Epithelial cell of proximal tubule (primary cell): ENCODE measurements around the gene HBA2. TPM values are rescaled to one million over a fixed set of nuclear protein-coding genes. Genes with fewer than 3 reads are reported as not detected.

ENCODE experiments used
- DNase-seq: peaks from one replicate; pipeline ENCODE4 v3.0.0-alpha.2; 2011; ENCODE audit warnings: low read depth
- H3K4me3 ChIP-seq: 2 replicates; pipeline ENCODE4 v1.5.1; 2011; ENCODE audit warnings: low read depth, mild to moderate bottlenecking, low read length
- total RNA-seq: library from RNA; depleted of rRNA; stranded (reverse); fragments of >200 nt; gene quantifications from 2 replicates; pipeline ENCODE4 v1.2.3, GENCODE V29; 2015
- TF ChIP-seq, protein P1 (sequence below): conservative IDR thresholded peaks from 2 replicates; pipeline ENCODE4 v1.5.1; 2012; ENCODE audit warnings: low read depth, mild to moderate bottlenecking, low read length

The HBA2 gene
- total RNA-seq, 1 donor from 2014 or later: not detected

GRCh38 chr16:180101-180675 lies 7.5 kb downstream of the HBA2 start, which contains the start of gene HBQ1:
Gene HBQ1 (plus strand): TSS chr16:180459. CDS start chr16:180487, 28 bp downstream.
- H3K4me3 ChIP-seq: peak within 1 kb of the TSS; percentile 45
- DNase-seq: no peak
- TF ChIP-seq, protein P1, sequence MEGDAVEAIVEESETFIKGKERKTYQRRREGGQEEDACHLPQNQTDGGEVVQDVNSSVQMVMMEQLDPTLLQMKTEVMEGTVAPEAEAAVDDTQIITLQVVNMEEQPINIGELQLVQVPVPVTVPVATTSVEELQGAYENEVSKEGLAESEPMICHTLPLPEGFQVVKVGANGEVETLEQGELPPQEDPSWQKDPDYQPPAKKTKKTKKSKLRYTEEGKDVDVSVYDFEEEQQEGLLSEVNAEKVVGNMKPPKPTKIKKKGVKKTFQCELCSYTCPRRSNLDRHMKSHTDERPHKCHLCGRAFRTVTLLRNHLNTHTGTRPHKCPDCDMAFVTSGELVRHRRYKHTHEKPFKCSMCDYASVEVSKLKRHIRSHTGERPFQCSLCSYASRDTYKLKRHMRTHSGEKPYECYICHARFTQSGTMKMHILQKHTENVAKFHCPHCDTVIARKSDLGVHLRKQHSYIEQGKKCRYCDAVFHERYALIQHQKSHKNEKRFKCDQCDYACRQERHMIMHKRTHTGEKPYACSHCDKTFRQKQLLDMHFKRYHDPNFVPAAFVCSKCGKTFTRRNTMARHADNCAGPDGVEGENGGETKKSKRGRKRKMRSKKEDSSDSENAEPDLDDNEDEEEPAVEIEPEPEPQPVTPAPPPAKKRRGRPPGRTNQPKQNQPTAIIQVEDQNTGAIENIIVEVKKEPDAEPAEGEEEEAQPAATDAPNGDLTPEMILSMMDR: peak; percentile 32

DNA sequence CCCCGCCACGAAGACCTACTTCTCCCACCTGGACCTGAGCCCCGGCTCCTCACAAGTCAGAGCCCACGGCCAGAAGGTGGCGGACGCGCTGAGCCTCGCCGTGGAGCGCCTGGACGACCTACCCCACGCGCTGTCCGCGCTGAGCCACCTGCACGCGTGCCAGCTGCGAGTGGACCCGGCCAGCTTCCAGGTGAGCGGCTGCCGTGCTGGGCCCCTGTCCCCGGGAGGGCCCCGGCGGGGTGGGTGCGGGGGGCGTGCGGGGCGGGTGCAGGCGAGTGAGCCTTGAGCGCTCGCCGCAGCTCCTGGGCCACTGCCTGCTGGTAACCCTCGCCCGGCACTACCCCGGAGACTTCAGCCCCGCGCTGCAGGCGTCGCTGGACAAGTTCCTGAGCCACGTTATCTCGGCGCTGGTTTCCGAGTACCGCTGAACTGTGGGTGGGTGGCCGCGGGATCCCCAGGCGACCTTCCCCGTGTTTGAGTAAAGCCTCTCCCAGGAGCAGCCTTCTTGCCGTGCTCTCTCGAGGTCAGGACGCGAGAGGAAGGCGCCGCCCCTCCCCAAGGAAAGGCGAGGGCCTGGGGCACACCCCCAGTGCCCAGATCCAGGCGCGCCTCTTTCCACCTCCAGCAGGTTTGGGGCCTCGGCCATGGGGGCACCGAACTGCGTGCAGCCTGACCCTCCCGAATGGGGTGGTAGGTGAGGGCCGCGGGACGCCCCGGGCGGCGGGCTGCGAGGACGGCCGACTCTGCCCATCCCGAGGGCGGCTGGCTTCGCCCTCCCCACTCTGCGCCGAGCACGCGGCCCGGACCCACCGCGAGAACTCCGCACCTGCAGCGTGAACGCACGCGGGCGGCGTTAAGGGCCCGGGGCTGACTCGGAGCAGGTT lies 8.2 kb downstream of the HBA2 start:
- TF ChIP-seq, protein P1: no peak
- peak overlapping the region; percentile 45 for H3K4me3 ChIP-seq
- no peak for DNase-seq

GRCh38 chr16:181565-182021 lies 8.9 kb downstream of the HBA2 start:
- TF ChIP-seq, protein P1: peak; percentile 82
- no peak overlapping the region for H3K4me3 ChIP-seq
- no peak for DNase-seq

GRCh38 chr16:183005-183404 lies 10.3 kb downstream of the HBA2 start:
- H3K4me3 ChIP-seq: no peak overlapping the region
- TF ChIP-seq, protein P1: no peak
- DNase-seq: no peak

GRCh38 chr16:185213-185612 lies 12.5 kb downstream of the HBA2 start:
- no peak overlapping the region for H3K4me3 ChIP-seq
- TF ChIP-seq, protein P1: no peak
- DNase-seq: no peak

DNA sequence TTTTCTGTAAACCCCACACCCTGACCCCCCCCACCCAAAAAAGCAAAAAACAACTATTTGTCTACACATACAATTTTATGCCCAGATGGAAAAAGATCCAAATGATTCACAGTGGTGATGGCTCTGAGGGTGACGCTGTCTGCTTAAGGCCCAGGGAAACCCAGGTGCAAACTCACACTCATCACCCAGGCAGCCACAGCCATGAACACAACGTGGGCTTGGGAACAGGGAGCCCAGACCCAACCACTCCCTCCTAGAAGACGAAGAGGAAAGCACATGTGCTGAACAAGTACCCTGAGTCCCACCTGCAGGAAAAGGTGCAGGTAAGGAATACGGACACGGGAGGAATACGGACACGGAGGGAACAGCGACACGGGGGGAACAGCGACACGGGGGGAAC lies 13.0 kb downstream of the HBA2 start:
- H3K4me3 ChIP-seq: no peak overlapping the region
- DNase-seq: no peak
- TF ChIP-seq, protein P1: no peak
